NCI-H1092 treated with DMSO at 0.1 percent for 48 hours (cell line): ENCODE data around the gene MED27.

Experiments
- DNase-seq: peaks from one replicate; lab custom pipeline; 2025; lab: John Stamatoyannopoulos, UW

Gene MED27

DNA sequence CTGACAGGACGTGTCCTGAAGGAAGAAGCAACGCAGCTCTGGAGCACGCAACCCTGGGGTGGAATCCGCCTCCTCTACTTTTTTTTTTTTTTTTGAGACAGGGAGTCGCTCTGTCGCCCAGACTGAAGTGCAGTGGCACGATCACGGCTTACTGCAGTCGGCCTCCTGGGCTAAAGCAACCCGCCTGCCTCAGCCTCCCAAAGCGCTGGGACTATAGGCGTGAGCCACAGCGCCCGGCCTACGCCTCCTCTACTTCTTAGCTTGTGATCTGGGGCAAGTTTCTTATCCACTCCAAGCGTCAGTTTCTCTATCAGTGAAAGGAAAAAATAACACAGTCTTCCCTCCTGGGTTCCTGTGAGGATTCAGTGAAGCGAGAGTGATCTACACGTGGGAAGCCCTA is 243.6 kb downstream of the MED27 start:
- no peak for DNase-seq

DNA sequence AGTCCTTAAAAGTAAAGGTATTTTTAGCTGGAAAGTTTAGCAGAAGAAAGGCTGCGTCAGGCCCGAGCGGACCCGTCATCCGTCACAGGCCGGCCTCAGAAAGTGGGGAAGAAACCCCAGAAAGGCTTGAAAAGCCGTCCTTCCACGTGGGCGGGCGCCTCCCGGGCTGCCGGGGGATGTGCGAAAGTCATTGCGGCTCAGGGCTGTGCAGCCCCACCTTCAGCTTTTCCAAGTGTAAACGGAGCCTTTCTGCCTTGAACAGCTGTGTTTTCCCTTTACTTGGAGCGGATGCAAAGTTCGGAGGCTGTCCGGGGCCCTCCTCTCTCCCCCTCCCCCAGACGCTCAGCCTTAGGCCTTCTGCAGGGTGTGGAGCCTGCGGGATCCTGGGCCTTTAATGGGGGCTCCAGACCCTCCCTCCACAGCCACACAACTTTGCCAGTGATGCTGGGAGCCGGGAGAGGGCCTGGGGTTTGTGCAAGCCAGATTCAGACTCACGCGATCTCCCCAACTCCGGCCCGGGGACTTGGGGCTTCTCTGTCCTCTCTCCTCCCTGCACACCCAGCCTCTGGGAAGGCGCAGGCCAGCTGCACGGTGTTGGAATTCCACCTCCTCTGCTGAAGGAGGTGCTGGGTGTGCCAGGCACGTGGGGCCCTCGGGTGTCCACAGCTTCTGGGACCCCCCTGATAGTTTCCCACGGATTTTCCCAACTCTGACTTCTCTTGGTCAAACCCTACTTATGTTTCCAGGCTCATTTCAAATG is 244.3 kb downstream of the MED27 start:
- no peak for DNase-seq

DNA sequence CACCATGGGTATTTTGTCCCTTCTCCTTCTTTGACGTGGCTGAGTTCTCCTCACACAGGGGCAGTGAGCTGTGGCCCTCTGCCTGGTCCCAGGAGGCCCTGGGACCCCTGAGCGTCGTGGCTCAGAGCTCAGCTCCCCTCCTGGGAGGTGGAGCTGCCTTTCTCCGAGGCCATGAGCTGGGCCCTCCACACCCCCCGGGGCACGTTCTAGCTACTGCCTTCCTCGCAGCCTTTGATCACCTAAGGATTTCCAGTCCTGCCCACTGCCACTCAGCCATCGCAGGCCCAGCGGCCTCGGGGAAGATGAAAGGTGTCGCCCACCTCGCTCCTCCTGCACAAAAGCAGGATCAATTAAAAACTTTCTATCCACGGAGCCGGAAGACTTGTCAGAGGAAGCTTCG is 244.9 kb downstream of the MED27 start:
- no peak for DNase-seq

DNA sequence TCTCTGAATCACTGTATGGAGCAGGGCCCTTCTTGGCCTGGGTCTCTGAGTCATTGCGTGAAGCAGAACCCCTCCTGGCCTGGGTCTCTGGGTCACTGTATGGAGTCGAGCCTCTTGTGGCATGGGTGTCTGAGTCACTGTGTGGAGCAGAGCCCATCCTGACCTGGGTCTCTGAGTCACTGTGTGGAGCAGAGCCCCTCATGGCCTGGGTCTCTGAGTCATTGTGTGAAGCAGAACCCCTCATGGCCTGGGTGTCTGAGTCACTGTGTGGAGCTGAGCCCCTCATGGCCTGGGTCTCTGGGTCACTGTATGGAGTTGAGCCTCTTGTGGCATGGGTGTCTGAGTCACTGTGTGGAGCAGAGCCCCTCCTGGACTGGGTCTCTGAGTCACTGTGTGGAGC is 245.8 kb downstream of the MED27 start:
- DNase-seq = no peak

DNA sequence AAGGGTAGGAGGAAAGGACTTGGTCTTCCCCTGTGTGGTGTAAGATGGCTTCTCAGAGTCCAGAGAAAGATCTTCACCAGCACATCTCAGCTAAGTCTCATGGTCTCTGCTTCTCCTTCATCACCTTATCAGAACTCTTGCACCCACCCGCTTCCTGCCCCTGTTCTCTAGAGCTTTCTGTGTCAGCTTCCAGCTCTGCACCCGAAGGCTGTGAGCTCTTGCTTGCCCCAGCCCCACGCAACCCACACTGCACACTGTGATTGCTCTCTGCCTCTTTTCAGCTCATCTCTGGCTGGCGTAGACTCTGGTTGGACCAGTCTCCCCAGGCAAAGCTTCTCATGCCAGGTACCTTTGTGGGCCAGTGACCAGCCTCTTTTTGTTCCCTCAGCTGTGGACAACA is 246.6 kb downstream of the MED27 start:
- no peak for DNase-seq

DNA sequence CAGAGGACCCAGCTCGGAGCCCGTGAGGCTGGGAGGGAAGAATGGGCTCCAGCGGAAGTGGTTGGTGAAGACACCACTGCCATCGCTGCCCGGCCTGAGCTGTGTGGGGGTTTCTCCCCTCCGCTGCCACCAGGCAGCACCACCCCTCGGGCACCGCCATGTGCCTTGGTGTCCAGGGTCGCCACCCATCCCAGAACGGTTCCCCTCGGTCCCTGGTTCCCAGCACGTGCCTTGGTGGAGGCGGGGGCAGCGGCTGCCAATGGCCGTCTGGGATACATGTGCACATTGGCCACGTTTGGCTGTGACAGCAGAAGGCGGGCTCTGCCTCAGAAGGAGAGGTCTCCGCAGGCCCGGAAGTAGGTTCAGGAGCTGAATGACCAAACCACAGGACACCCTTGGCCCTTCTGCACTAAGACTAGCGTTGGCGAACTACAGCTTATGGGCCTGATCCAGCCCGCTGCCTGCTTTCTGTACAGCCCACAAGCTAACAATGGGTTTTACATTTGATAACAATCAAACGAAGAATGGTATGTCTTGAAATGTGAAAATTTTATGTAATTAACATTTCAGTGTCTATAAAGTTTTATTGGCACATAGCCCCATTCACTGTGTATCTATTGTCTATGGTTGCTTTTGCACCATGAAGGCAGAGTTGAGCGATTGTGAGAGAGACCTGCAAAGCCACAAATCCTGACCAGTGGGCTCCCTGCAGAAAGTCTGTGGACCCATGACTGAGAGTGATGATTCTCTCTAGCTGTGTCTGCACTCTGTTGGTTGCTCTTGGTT is 248.1 kb downstream of the MED27 start:
- no peak for DNase-seq

DNA sequence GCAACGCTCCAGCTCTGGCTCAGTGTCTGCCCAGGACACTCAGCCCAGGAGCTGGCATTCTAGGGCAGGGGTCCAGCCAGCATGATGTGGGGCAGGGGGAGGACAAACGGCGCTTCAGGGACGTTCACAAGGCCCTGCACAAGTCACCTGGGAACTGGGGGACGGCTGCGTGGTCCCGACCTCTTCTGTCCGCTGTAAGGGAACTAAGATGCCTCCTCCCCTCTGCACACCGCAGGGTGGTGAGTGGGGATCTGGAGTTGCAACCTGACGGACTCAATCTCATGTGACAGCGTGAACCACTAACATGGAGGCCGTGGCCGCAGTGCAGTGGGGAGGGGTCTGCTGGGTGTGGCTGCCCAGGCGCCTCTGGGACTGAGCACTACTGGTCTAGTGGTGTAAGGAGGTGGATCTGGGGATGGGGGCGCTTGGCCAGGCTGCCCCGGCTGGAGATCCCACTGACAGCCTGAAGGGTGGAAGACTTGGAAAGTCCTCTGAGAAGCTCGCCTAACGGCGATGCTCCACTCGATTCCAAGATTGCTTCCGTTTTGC is 251.8 kb downstream of the MED27 start:
- no peak for DNase-seq

DNA sequence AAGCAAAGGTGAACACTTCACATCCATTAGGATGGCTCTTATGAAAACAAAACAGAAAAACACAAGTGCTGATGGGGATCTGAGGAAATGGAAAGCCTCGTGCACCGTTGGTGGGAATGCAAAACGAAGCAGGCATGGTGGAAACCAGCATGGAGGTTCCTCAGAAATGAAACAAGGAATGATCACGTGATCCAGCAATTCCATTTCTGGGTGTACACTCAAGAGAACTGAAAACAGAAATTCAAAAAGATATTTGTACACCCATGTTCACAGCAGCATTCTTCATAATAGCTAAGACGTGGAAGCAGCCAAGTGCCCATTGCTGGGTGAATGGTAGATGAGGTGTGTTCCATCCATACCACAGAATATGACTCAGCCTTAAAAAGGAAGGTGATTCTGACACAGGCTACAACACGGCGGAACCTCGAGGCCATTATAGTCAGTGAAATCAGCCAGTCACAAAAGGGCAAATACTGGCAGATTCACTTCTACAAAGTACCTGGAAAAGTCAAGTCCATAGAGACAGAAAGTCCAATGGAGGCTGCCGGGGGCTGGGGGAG is 252.6 kb downstream of the MED27 start:
- DNase-seq = no peak

DNA sequence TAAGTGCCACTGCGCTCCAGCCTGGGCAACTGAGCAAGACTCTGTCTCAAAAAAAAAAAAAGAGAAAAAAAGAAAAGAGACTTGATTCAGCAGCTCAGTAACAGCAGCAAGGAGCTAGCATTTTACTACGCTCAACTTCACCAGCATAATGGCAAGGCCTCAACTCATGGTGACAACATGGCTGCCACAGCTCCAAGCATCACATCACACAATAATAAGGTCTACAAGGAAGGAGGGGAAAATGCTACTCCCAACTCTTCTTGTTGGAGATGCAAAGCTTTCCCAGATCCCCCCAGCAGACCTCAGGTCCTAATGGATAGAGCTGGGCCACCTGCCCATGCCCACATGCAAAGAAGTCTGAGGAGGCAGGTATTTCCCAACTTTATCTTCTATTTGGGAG is 253.6 kb downstream of the MED27 start:
- no peak for DNase-seq

DNA sequence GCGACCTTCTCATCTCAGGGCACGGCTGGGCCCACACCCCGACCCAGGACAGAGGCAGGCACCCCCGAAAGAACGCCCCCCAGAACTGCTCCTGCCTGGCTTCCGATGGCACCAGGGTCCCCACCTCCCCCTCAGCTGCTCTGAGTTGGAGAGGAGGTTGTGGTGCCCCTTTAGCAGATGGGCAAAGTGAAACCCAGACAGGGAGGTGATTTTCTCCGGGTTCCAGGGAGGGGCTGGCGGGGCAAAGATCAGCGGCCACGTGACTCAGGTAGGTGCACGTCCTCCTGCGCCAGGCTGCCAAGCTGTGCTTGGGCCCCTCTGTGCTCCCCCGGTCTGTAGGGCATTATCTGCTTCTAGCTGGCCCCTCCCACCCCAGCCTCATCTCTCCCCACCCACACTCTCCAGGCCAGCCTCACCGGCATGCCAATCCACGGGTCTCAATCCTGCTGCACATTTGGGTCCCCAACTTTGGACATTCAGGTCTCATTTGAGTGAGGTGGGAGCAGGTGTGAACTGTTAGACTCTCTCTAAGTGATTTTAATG is 254.6 kb downstream of the MED27 start:
- no peak for DNase-seq

DNA sequence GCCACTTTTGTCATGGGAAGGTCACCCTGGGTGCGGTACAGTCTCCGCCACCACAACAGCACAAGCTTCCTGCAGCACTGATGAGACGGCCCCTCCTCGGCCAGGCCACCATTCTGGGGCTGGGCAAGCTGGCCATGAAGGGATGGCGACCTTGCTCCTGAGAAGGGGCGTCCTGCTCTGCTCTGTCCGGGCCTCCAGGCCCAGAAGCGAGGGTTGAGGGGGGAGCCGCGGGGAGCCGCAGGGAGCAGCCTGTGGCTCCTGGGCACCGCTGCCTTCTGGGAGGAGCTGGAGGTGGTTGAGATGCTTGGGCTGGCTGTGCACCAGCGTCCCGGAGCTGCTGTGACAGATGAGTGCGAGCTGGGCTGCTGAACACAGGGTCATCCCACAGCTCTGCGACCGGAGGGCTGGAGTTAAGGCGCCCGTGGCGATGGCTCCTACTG is 255.5 kb downstream of the MED27 start:
- DNase-seq = no peak

DNA sequence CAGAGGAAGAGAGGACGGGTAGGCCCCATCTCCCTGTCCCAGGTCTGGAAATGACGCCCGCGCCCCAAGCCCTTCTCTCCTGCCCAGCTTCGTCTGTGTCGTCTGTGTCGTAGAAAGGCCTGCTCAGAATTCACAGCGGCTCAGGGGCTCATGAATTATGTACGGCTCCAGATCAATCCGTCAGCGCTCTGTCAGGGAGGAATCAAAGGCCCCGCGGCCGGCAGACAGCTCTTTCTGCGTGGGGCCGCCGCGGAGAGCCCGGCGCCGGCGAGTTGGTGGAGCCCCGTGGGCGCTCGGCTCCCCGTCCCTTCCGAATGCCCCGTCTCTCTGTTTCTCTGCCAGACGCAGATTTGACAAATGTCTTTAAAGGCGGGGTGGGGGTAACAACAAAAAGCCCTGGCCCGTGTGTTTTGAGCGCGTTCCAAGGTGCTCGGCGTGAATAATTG is 255.9 kb downstream of the MED27 start:
- DNase-seq = no peak

DNA sequence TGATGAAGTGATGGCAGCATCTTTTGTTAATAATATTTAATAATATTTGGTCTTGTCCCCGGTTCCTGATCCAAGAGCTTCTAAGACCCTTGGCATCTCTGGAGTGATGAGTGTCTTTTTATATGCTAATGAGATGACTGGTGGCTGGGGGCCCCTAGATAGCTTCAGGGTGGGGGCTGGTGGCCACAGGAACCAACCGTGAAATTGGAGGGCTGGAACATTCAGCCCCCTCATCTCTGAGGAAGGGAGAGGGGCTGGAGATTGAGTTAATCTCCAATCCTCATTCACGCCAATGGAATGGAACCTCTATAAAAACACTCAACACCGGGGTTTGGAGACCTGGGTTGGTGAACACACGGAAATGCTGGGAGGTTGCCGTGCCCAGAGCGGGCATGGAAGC is 261.6 kb downstream of the MED27 start:
- peak; percentile 74 for DNase-seq

DNA sequence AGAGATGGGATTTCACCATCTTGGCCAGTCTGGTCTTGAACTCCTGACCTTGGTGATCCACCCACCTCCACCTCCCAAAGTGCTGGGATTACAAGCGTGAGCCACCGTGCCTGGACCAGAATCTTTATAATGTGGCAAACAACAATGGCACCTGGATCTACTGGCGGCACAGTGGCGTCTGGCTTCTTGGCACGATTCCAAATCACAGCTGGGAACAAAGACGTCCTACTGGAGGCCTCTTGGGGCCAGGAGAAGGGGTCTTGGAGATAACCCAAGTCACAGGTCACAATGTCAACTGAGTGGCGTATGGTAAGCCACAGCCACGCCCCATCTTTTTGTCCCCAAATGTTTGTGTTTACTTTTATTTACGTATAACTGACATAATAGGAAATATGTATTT is 262.0 kb downstream of the MED27 start:
- DNase-seq = peak; percentile 93

DNA sequence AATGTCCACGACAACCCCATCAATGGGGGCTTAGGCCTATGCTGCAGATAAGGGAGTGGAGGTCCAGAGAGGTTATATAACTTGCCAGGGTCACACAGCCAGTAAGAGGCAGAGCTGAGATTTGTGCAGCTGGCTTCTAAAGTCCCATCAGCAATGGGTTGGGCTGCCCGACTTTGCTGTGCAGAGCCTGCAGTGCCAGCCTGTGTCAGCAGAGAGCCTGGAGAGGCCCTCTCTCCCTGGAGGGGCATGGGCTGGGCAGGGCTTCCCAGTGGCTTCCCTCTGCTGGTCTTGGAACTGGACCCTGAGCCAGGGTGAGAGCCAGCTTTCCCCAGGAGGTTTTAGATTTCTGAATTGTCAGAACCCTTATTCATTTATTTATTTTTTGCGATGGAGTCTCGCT is 262.6 kb downstream of the MED27 start:
- peak; percentile 54 for DNase-seq

DNA sequence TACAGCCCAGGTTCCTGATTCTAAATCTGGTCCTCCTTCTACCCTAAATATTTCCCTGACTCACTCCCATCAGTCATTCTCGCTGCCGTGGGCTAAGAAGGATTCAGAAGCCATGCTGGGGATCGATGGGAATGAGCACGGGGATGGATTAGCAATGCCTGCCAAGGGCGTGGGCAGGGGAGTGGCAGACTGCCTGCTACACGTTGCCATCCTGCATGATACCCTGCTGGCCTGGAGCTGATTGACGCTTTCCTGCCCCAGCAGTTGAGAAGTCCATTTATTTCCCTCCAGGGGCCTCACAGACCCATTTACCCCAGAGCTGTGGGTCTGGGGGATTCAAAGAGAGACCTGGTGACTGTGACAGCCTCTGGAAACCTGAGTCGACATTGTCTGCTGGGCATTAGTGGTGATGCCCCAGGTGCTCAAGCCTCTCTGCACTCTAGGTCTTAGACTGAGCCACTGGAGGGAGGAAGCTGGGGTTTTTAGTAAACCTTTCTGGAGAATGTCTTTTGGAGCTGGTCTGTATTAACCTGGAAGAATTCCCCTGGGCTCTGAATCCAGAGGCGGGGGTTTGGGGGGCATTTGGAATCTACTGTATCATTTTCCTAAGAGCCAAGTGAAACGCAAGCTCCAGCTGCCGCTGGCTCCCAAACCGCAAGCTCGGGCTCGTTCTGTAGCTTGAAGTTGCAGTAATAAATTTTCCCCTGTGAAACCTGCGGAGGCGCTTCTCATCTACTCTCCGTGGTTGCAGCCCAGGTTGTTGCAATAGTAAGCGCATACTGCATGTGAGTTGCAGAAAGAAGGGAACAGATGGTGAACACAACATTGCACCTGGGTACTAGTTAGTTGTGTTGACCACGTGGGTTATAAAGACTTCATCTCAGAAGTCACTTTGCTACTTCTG is 263.4 kb downstream of the MED27 start:
- DNase-seq = peak; percentile 18

DNA sequence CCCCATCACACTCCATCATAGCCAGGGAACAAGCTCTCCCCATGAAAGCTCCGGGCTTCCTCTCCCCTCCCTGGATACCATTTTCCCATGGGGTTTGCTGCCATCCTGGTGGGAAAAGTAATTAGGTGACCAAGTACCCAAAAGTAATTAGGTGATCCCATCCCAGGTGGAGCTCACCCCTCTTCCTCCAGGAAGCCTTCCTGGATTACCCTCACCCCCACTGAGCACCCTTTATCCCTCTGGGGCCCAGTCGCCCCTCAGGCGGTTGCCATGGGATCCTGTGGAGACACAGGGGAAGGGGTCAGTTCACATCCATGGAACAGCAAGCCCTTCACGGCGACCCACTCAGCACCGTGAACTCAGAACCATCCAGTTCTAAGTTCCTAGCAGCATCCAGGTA is 265.0 kb downstream of the MED27 start:
- DNase-seq = no peak

DNA sequence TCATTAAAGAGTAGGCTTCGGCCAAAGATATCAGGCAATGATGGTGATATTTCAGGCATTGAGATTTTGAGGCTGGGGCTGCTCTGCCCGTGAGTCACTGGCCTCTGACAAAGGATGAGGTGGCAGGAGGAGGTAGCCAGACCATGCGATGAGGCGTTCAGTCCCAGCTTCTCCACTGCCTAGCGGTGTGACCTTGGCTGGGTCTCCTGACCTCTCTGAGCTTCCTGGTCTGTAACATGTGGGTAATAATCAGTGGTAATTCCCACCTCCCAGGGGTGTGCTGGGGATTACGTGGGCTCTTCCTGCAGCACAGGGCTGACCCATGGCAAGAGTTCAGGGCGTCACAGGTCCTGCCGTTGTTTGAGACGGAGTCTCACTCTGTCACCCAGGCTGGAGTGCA is 266.6 kb downstream of the MED27 start:
- no peak for DNase-seq

DNA sequence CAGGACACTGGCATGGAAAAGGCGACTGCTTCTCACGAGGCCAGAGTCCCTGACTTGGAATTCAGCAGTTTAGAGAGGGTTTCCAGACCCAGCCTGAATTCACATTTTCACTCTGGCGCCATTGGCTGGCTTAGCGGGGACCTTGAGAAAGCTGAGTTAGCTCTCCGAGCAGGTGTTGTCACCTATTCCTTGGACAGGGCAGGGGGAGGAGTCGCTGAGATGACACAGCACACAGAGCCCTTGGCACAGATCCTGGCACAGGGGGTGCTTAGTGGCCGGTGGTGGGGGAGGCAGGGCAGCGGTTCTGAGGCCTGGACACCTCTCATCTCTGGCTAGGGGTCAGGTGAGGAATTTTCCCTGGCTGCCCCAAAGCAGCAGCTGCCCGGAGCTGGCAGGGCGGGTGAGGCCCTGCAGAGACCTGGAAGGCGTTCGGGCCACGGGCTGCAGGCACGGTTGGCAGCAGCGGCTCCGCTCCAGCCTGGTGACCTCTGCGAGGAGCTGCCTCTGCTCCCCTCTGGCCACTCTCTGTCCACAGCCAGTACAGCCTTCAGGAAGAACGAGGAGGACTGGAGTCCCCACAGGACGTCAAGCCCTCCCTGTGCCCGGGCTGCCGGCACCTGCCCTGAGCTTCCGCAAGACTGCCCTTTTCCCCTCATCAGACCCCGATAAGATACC is 267.4 kb downstream of the MED27 start:
- DNase-seq = no peak

DNA sequence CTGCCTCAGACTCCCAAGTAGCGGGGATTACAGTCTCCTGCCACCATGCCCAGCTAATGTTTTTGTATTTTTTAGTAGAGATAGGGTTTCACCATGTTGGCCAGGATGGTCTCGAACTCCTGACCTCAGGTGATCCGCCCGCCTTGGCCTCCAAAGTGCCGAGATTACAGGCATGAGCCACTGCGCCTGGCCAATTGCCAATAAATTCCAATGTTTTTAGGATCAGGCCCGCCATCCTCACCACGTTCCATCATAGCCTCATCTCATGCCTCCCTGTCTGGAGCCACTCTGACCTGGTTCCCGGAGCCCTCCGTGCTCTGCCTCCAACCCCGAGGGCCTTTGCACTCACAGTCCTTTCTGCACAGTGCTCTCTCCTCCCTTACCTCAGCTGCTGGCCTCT is 268.3 kb downstream of the MED27 start:
- DNase-seq = no peak
